Progenitor cell of endocrine pancreas (in vitro differentiated cells): ENCODE results near the gene ANXA7. TPM values are rescaled to one million over a fixed set of nuclear protein-coding genes. Genes with fewer than 3 reads are reported as not detected.

Source experiments
- DNase-seq: peaks from one replicate; pipeline ENCODE4 v3.0.0; 2021; ENCODE audit warnings: low spot score; ENCODE audit not compliant: unreplicated experiment
- H3K27ac Mint-ChIP-seq: 2 replicates; pipeline ENCODE4 v1.8.0; 2021; ENCODE audit warnings: mild to moderate bottlenecking, moderate library complexity, mixed read lengths
- H3K27me3 Mint-ChIP-seq: 2 replicates; pipeline ENCODE4 v1.8.0; 2021; ENCODE audit warnings: mixed read lengths
- H3K36me3 Mint-ChIP-seq: 2 replicates; pipeline ENCODE4 v1.8.0; 2022; ENCODE audit warnings: mixed read lengths; ENCODE audit not compliant: insufficient read depth
- H3K4me1 Mint-ChIP-seq: 2 replicates; pipeline ENCODE4 v1.8.0; 2021; ENCODE audit warnings: low read depth, mixed read lengths
- H3K4me3 Mint-ChIP-seq: 2 replicates; pipeline ENCODE4 v1.8.0; 2021; ENCODE audit warnings: low read depth, mild to moderate bottlenecking, moderate library complexity, mixed read lengths
- H3K9me3 Mint-ChIP-seq: 2 replicates; pipeline ENCODE4 v1.8.0; 2021; ENCODE audit warnings: low read depth, mixed read lengths
- CTCF ChIP-seq: fragments of 200-600 bp; sonication (generic); IDR thresholded peaks from one replicate; pipeline ENCODE4 v1.5.0; 2021; ENCODE audit warnings: antibody characterized with exemption, mild to moderate bottlenecking; ENCODE audit not compliant: unreplicated experiment
- total RNA-seq: library from RNA; stranded (reverse); gene quantifications from 2 replicates; pipeline ENCODE4 v1.2.1, GENCODE V29; 2021

ANXA7 gene
- total RNA-seq, 1 donor from 2014 or later = 58.9 TPM

- H3K27ac Mint-ChIP-seq = no peak overlapping the region
- TF ChIP-seq CTCF = no peak
- H3K36me3 Mint-ChIP-seq = peaks cover 2% of the 10 kb centered on the region
- H3K4me1 Mint-ChIP-seq = peaks cover 6% of the 10 kb centered on the region
- no peak for DNase-seq
- H3K27me3 Mint-ChIP-seq = no peaks in the 10 kb centered on the region
- no peaks in the 10 kb centered on the region for H3K9me3 Mint-ChIP-seq
- no peak overlapping the region for H3K4me3 Mint-ChIP-seq
These were observed 25.2 kb upstream of the ANXA7 start for GRCh38 chr10:73439055-73439454.

DNA sequence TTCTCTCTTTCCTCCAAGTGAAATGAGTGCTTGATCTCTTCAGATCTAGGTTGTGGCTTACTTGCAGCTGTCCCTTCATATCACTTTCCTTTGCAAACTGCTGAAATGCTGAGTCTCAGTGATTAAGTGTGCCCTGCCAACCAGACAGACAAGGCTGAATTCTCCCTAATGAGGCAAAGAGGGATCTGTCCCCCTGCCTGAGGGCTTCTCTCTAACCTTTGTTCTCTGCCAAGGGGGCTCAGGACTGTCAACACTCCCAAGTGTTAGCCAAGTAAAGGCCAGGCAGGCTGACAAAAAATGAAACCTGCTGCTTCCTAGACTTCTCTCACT lies 19.6 kb upstream of the ANXA7 start, which contains the start of gene MSS51:
MSS51 (minus strand) TSS at position 24 of the 330 bp plus-strand sequence. CDS start 5,277 bp downstream, outside the sequence.
- DNase-seq = no peak
- Mint-ChIP-seq H3K27me3 (no peaks in the 10 kb centered on the region), H3K27ac (peak within 1 kb of the TSS; percentile 81), H3K4me1 (peaks cover 19% of the 10 kb centered on the region), H3K9me3 (no peaks in the 10 kb centered on the region), H3K4me3 (no peak within 1 kb of the TSS), H3K36me3 (peaks cover 6% of the 10 kb centered on the region)
- no peak for TF ChIP-seq CTCF

DNA sequence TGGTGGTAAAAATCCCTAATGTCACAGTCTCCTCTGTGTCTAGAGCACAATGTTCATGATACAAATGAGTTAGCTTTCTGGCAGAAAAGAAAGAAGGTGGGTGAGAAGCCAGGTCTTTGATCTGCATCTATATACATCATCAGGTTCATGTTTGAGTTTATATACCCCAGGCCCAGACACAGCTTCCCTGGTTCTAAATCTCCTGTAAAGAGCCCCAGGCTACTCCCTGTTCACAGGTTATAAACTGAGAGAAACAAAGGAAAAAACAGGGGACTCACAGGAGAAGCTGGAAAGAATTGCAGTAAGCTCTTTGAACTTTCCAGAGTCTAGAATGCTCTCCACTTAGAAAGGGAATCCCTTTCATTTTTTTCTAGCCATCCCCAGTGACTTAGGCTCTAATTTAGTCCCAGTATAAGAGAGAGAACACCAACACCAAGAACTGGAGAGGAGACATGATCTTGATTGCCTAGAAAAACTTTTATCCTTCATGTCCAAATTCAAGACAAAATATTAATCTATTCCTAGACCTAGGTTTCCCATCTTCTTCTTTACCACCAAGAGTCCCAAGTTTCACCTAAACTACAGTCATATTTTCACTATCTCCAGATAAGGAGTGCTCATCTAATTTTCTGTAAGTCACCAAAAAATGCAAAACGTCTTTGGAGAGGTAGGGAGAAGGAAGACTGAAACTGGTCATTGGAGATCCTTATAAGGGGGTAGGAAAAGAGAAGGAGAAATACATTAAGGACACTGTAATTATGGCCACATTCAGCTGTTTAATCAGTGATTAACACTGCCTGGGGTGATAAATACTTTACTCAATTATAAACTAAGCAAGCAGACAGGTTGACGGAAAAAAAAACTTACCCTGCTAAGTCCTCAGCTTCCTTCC lies 19.0 kb upstream of the ANXA7 start:
- Mint-ChIP-seq H3K36me3 (peaks cover 6% of the 10 kb centered on the region), H3K4me3 (no peak overlapping the region), H3K27ac (no peak overlapping the region), H3K27me3 (no peaks in the 10 kb centered on the region), H3K4me1 (peaks cover 19% of the 10 kb centered on the region), H3K9me3 (no peaks in the 10 kb centered on the region)
- TF ChIP-seq CTCF = no peak
- no peak for DNase-seq

- no peak for DNase-seq
- Mint-ChIP-seq H3K27me3 (no peaks in the 10 kb centered on the region), H3K4me1 (no peaks in the 10 kb centered on the region), H3K27ac (no peak overlapping the region), H3K9me3 (no peaks in the 10 kb centered on the region), H3K4me3 (no peak overlapping the region), H3K36me3 (peaks cover 30% of the 10 kb centered on the region)
- no peak for TF ChIP-seq CTCF
These were observed 12.5 kb upstream of the ANXA7 start for GRCh38 chr10:73426318-73426717.

- H3K4me3 Mint-ChIP-seq = no peak overlapping the region
- H3K4me1 Mint-ChIP-seq = no peaks in the 10 kb centered on the region
- DNase-seq = no peak
- TF ChIP-seq CTCF = no peak
- H3K36me3 Mint-ChIP-seq = peaks cover 28% of the 10 kb centered on the region
- H3K27me3 Mint-ChIP-seq = no peaks in the 10 kb centered on the region
- H3K9me3 Mint-ChIP-seq = no peaks in the 10 kb centered on the region
- no peak overlapping the region for H3K27ac Mint-ChIP-seq
These were observed 10.6 kb upstream of the ANXA7 start for GRCh38 chr10:73424478-73424877.
